22Rv1 (cell line): ENCODE results near the gene NOL4L.

ENCODE experiments used
- H3K27ac ChIP-seq: fragments of 450-650 bp; 2 replicates; pipeline ENCODE4 v1.5.1; 2017
- CTCF ChIP-seq: fragments of 450-650 bp; IDR thresholded peaks from 2 replicates; pipeline ENCODE4 v1.5.1; 2017; ENCODE audit warnings: mild to moderate bottlenecking
- ZFX ChIP-seq: fragments of 450-650 bp; IDR thresholded peaks from 2 replicates; pipeline ENCODE4 v1.6.1; 2017; ENCODE audit warnings: antibody characterized with exemption, borderline replicate concordance

The NOL4L gene

GRCh38 chr20:32560989-32561830 lies 23.9 kb downstream of the NOL4L start:
- H3K27ac ChIP-seq: no peak overlapping the region

GRCh38 chr20:32560482-32560988 lies 24.6 kb downstream of the NOL4L start:
- TF ChIP-seq CTCF: no peak
- no peak for TF ChIP-seq ZFX
- H3K27ac ChIP-seq: no peak overlapping the region

More at GRCh38 chr20:32560989-32561830, 23.9 kb downstream of the NOL4L start:
- TF ChIP-seq CTCF (no peak), ZFX (no peak)

GRCh38 chr20:32559753-32560380 lies 25.3 kb downstream of the NOL4L start:
- TF ChIP-seq CTCF: no peak
- TF ChIP-seq ZFX: no peak
- no peak overlapping the region for H3K27ac ChIP-seq

GRCh38 chr20:32559205-32559752 lies 25.9 kb downstream of the NOL4L start:
- TF ChIP-seq ZFX (no peak), CTCF (no peak)

GRCh38 chr20:32558526-32558925 lies 26.6 kb downstream of the NOL4L start:
- TF ChIP-seq CTCF (no peak), ZFX (no peak)
- H3K27ac ChIP-seq: no peak overlapping the region

More at GRCh38 chr20:32559205-32559752, 25.9 kb downstream of the NOL4L start:
- H3K27ac ChIP-seq: no peak overlapping the region

- TF ChIP-seq CTCF (no peak), ZFX (no peak)
- no peak overlapping the region for H3K27ac ChIP-seq
Measured at GRCh38 chr20:32557319-32557718, 27.8 kb downstream of the NOL4L start.
